ENCODE data around the gene NECAB3. TPM values are rescaled to one million over a fixed set of nuclear protein-coding genes. Genes with fewer than 3 reads are reported as not detected.
A peak's percentile ranks its signal among the peaks of the same experiment; 100 is the strongest.
"Not testable (repeated sequence)": the region's sequence is repeated elsewhere in the genome, so short reads cannot be mapped to it uniquely, and the experiment has no call there.

NECAB3 gene
- total RNA-seq, 1 experiment from 2014 or later = 105 TPM

DNA sequence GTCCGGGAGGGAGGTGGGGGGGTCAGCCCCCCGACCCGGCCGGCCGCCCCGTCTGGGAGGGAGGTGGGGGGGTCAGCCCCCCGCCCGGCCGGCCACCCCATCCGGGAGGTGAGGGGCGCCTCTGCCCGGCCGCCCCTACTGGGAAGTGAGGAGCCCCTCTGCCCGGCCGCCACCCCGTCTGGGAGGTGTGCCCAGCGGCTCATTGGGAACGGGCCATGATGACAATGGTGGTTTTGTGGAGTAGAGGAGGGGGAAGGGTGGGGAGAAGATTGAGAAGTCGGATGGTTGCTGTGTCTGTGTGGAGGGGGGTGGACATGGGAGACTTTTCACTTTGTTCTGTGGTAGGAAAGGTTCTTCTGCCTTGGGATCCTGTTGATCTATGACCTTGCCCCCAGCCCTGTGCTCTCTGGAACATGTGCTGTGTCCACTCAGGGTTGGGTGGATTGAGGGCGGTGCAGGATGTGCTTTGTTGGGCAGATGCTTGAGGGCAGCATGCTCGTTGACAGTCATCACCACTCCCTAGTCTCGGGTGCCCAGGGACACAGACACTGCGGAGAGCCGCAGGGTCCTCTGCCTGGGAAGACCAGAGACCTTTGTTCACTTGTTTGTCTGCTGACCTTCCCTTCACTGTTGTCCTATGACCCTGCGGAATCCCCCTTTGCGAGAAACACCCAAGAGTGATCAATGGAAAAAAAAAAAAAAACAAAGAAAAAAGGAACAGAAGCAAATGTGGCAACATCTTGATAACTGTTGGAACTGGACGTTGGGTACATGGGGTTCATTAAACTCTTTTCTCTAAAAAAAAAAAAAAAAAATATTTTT, 27.6 kb upstream of the NECAB3 start:
- TF ChIP-seq, protein P1, sequence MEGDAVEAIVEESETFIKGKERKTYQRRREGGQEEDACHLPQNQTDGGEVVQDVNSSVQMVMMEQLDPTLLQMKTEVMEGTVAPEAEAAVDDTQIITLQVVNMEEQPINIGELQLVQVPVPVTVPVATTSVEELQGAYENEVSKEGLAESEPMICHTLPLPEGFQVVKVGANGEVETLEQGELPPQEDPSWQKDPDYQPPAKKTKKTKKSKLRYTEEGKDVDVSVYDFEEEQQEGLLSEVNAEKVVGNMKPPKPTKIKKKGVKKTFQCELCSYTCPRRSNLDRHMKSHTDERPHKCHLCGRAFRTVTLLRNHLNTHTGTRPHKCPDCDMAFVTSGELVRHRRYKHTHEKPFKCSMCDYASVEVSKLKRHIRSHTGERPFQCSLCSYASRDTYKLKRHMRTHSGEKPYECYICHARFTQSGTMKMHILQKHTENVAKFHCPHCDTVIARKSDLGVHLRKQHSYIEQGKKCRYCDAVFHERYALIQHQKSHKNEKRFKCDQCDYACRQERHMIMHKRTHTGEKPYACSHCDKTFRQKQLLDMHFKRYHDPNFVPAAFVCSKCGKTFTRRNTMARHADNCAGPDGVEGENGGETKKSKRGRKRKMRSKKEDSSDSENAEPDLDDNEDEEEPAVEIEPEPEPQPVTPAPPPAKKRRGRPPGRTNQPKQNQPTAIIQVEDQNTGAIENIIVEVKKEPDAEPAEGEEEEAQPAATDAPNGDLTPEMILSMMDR (IDR thresholded peaks at IDR 0.05; ENCODE audit: insufficient read depth in 1 of 2, low read depth in 1 of 2, low read length in 1 of 2, severe bottlenecking in 1 of 2, unreplicated experiment in 1 of 2) = no peak
- ChIA-PET POLR2A (no interaction called here), CTCF (no interaction called here)
- Mint-ChIP-seq H3K4me1 (ENCODE audit: low read depth, unreplicated experiment) (no peaks in the 10 kb centered on the region), H3K27ac (ENCODE audit: unreplicated experiment) (peak overlapping the region; percentile 49), H3K4me3 (ENCODE audit: unreplicated experiment) (no peak overlapping the region), H3K27me3 (ENCODE audit: insufficient read depth, unreplicated experiment) (no peaks in the 10 kb centered on the region), H3K9me3 (ENCODE audit: unreplicated experiment) (peaks cover 38% of the 10 kb centered on the region), H3K36me3 (ENCODE audit: insufficient read depth, unreplicated experiment) (peaks cover 20% of the 10 kb centered on the region)
- Histone ChIP-seq H3K9me3 (peaks cover 25% of the 10 kb centered on the region), H3K4me1 (no peaks in the 10 kb centered on the region), H3K4me3 (ENCODE audit: low read depth, low read length) (no peak overlapping the region), H3K36me3 (ENCODE audit: control insufficient read depth, insufficient read depth, low read length) (no peaks in the 10 kb centered on the region), H3K27me3 (replicated peaks; ENCODE audit: control insufficient read depth, insufficient read depth, low read length) (no peaks in the 10 kb centered on the region)
- no TSS peak for BruUV-seq (replicated peaks)
- intact Hi-C loops (cut with micrococcal nuclease; ENCODE audit: unreplicated experiment) = no loop called here
- no peak for DNase-seq

- H3K27ac Mint-ChIP-seq (ENCODE audit: unreplicated experiment); intact Hi-C loops (cut with micrococcal nuclease; ENCODE audit: unreplicated experiment); H3K36me3 ChIP-seq (ENCODE audit: control insufficient read depth, insufficient read depth, low read length); H3K4me3 ChIP-seq (ENCODE audit: low read depth, low read length); POLR2A ChIA-PET; DNase-seq; H3K27me3 Mint-ChIP-seq (ENCODE audit: insufficient read depth, unreplicated experiment); H3K4me1 Mint-ChIP-seq (ENCODE audit: low read depth, unreplicated experiment); BruUV-seq (replicated peaks); H3K4me3 Mint-ChIP-seq (ENCODE audit: unreplicated experiment); H3K27me3 ChIP-seq (replicated peaks; ENCODE audit: control insufficient read depth, insufficient read depth, low read length); CTCF ChIA-PET; H3K4me1 ChIP-seq: not testable (repeated sequence)
- peaks cover 38% of the 10 kb centered on the region for H3K9me3 Mint-ChIP-seq (ENCODE audit: unreplicated experiment)
- peaks cover 25% of the 10 kb centered on the region for H3K9me3 ChIP-seq
- peaks cover 20% of the 10 kb centered on the region for H3K36me3 Mint-ChIP-seq (ENCODE audit: insufficient read depth, unreplicated experiment)
Observed at GRCh38 chr20:33700696-33701441, 26.6 kb upstream of the NECAB3 start.

- H3K27ac Mint-ChIP-seq (ENCODE audit: unreplicated experiment); H3K36me3 ChIP-seq (ENCODE audit: control insufficient read depth, insufficient read depth, low read length); BruUV-seq (replicated peaks); H3K4me1 ChIP-seq; H3K4me3 Mint-ChIP-seq (ENCODE audit: unreplicated experiment); H3K4me1 Mint-ChIP-seq (ENCODE audit: low read depth, unreplicated experiment); CTCF ChIA-PET; H3K27me3 ChIP-seq (replicated peaks; ENCODE audit: control insufficient read depth, insufficient read depth, low read length); H3K27me3 Mint-ChIP-seq (ENCODE audit: insufficient read depth, unreplicated experiment); DNase-seq; intact Hi-C loops (cut with micrococcal nuclease; ENCODE audit: unreplicated experiment); POLR2A ChIA-PET; H3K4me3 ChIP-seq (ENCODE audit: low read depth, low read length): not testable (repeated sequence)
- peaks cover 21% of the 10 kb centered on the region for H3K9me3 ChIP-seq
- H3K36me3 Mint-ChIP-seq (ENCODE audit: insufficient read depth, unreplicated experiment) = peaks cover 10% of the 10 kb centered on the region
- peaks cover 31% of the 10 kb centered on the region for H3K9me3 Mint-ChIP-seq (ENCODE audit: unreplicated experiment)
Observed at GRCh38 chr20:33698966-33699365, 24.7 kb upstream of the NECAB3 start.

GRCh38 chr20:33697129-33697528, 22.9 kb upstream of the NECAB3 start:
- no peaks in the 10 kb centered on the region for H3K36me3 ChIP-seq (ENCODE audit: control insufficient read depth, insufficient read depth, low read length)
- DNase-seq = no peak
- Mint-ChIP-seq H3K9me3 (ENCODE audit: unreplicated experiment) (peaks cover 19% of the 10 kb centered on the region), H3K4me1 (ENCODE audit: low read depth, unreplicated experiment) (peaks cover 9% of the 10 kb centered on the region), H3K4me3 (ENCODE audit: unreplicated experiment) (no peak overlapping the region), H3K27me3 (ENCODE audit: insufficient read depth, unreplicated experiment) (no peaks in the 10 kb centered on the region), H3K36me3 (ENCODE audit: insufficient read depth, unreplicated experiment) (peaks cover 10% of the 10 kb centered on the region), H3K27ac (ENCODE audit: unreplicated experiment) (no peak overlapping the region)
- ChIA-PET CTCF (no interaction called here), POLR2A (no interaction called here)
- intact Hi-C loops (cut with micrococcal nuclease; ENCODE audit: unreplicated experiment) = no loop called here
- peaks cover 7% of the 10 kb centered on the region; the same call in 1 of the 2 replicates for H3K4me1 ChIP-seq
- H3K27me3 ChIP-seq (replicated peaks; ENCODE audit: control insufficient read depth, insufficient read depth, low read length) = no peaks in the 10 kb centered on the region
- H3K4me3 ChIP-seq (ENCODE audit: low read depth, low read length) = no peak overlapping the region
- BruUV-seq (replicated peaks) = no TSS peak
- TF ChIP-seq, protein P1 (IDR thresholded peaks at IDR 0.05; ENCODE audit: insufficient read depth in 1 of 2, low read depth in 1 of 2, low read length in 1 of 2, severe bottlenecking in 1 of 2, unreplicated experiment in 1 of 2) = no peak
- H3K9me3 ChIP-seq = peaks cover 21% of the 10 kb centered on the region; the same call in 1 of the 2 replicates

Data from Caco-2 (cell line).